HG02588 (cell line): ENCODE data around the gene SLC17A7.
A peak's percentile ranks its signal among the peaks of the same experiment; 100 is the strongest.
"Not testable (repeated sequence)": the region's sequence is repeated elsewhere in the genome, so short reads cannot be mapped to it uniquely, and the experiment has no call there.

Source experiments
- ATAC-seq: cut with Tn5 transposase; IDR thresholded peaks from one replicate; pipeline ENCODE4 v1.9.1; 2021; ENCODE audit warnings: mild to moderate bottlenecking, moderate library complexity; ENCODE audit not compliant: unreplicated experiment

Gene SLC17A7

GRCh38 chr19:49445997-49446396, 4.7 kb upstream of the SLC17A7 start:
- no peak for ATAC-seq

- ATAC-seq = not testable (repeated sequence)
Measured at GRCh38 chr19:49444100-49444700, 2.9 kb upstream of the SLC17A7 start.

GRCh38 chr19:49443366-49444099, 2.2 kb upstream of the SLC17A7 start:
- ATAC-seq = peak; percentile 73

- peak; percentile 15 for ATAC-seq
Measured at GRCh38 chr19:49442771-49443365, 1.5 kb upstream of the SLC17A7 start.

GRCh38 chr19:49442354-49442753, 1.0 kb upstream of the SLC17A7 start:
- no peak for ATAC-seq

- ATAC-seq = no peak
Measured at GRCh38 chr19:49441960-49442350, 628 bp upstream of the SLC17A7 start.

GRCh38 chr19:49440439-49441209, 703 bp downstream of the SLC17A7 start:
- ATAC-seq = no peak

- no peak for ATAC-seq
Measured at GRCh38 chr19:49439836-49440235, 1.5 kb downstream of the SLC17A7 start.

GRCh38 chr19:49438261-49438660, 3.1 kb downstream of the SLC17A7 start:
- no peak for ATAC-seq

- no peak for ATAC-seq
Measured at GRCh38 chr19:49437231-49437630, 4.1 kb downstream of the SLC17A7 start.

- no peak for ATAC-seq
Measured at GRCh38 chr19:49436381-49437017, 4.8 kb downstream of the SLC17A7 start.

GRCh38 chr19:49435670-49436069, 5.7 kb downstream of the SLC17A7 start:
- ATAC-seq = no peak

- ATAC-seq = no peak
Measured at GRCh38 chr19:49434907-49435583, 6.3 kb downstream of the SLC17A7 start.

GRCh38 chr19:49433240-49433901, 8.0 kb downstream of the SLC17A7 start:
- ATAC-seq = no peak

GRCh38 chr19:49432141-49433073, 8.9 kb downstream of the SLC17A7 start:
- no peak for ATAC-seq

- ATAC-seq = no peak
Measured at GRCh38 chr19:49431330-49431749, 10.0 kb downstream of the SLC17A7 start.

- no peak for ATAC-seq
Measured at GRCh38 chr19:49430678-49431329, 10.5 kb downstream of the SLC17A7 start.

GRCh38 chr19:49430172-49430677, 11.1 kb downstream of the SLC17A7 start:
- no peak for ATAC-seq
